ENCODE results near the gene CFAP299. TPM values are rescaled to one million over a fixed set of nuclear protein-coding genes. Genes with fewer than 3 reads are reported as not detected.

Gene CFAP299
- total RNA-seq, 1 experiment from 2014 or later = not detected

GRCh38 chr4:80306260-80306659 lies 29.3 kb upstream of the CFAP299 start:
- no peak for DNase-seq (ENCODE audit: low spot score)
- H3K4me3 ChIP-seq (ENCODE audit: low read depth, low read length, poor library complexity, severe bottlenecking) = no peak overlapping the region
- H3K27ac ChIP-seq (ENCODE audit: low read depth, low read length, poor library complexity, severe bottlenecking) = no peak overlapping the region
- no TSS peak for BruUV-seq (replicated peaks)
- TF ChIP-seq CTCF (conservative IDR thresholded peaks at IDR 0.05; ENCODE audit: low read depth, low read length) (no peak), EZH2 (IDR thresholded peaks at IDR 0.05; ENCODE audit: borderline replicate concordance, low read depth, low read length, poor library complexity, severe bottlenecking) (no peak)
- H3K4me1 ChIP-seq (ENCODE audit: insufficient read depth, low read length, poor library complexity, severe bottlenecking) = peaks cover 4% of the 10 kb centered on the region
- ChIA-PET CTCF (no interaction called here), POLR2A (ENCODE audit: low non-redundant PET) (no interaction called here)
- H3K36me3 ChIP-seq (ENCODE audit: insufficient read depth, low read length, poor library complexity, severe bottlenecking) = no peaks in the 10 kb centered on the region
- intact Hi-C loops (cut with micrococcal nuclease; ENCODE audit: unreplicated experiment) = no loop called here
- no peaks in the 10 kb centered on the region for H3K9me3 ChIP-seq (ENCODE audit: low read depth, low read length, poor library complexity, severe bottlenecking)
- H3K27me3 ChIP-seq (replicated peaks; ENCODE audit: insufficient read depth, low read depth, low read length, poor library complexity) = peaks cover 62% of the 10 kb centered on the region

- DNase-seq (ENCODE audit: low spot score) = peak; percentile 74
- POLR2A ChIA-PET (ENCODE audit: low non-redundant PET) = no interaction called here
- Histone ChIP-seq H3K36me3 (ENCODE audit: insufficient read depth, low read length, poor library complexity, severe bottlenecking) (no peaks in the 10 kb centered on the region), H3K27me3 (replicated peaks; ENCODE audit: insufficient read depth, low read depth, low read length, poor library complexity) (peaks cover 63% of the 10 kb centered on the region), H3K27ac (ENCODE audit: low read depth, low read length, poor library complexity, severe bottlenecking) (no peak overlapping the region), H3K9me3 (ENCODE audit: low read depth, low read length, poor library complexity, severe bottlenecking) (no peaks in the 10 kb centered on the region), H3K4me3 (ENCODE audit: low read depth, low read length, poor library complexity, severe bottlenecking) (no peak overlapping the region), H3K4me1 (ENCODE audit: insufficient read depth, low read length, poor library complexity, severe bottlenecking) (peaks cover 4% of the 10 kb centered on the region)
- no TSS peak for BruUV-seq (replicated peaks)
- intact Hi-C loops (cut with micrococcal nuclease; ENCODE audit: unreplicated experiment) = no loop called here
- TF ChIP-seq EZH2 (IDR thresholded peaks at IDR 0.05; ENCODE audit: borderline replicate concordance, low read depth, low read length, poor library complexity, severe bottlenecking) (no peak), CTCF (conservative IDR thresholded peaks at IDR 0.05; ENCODE audit: low read depth, low read length) (no peak)
- CTCF ChIA-PET = no interaction called here
Measured at GRCh38 chr4:80307183-80307735, 28.3 kb upstream of the CFAP299 start.

- CTCF ChIA-PET = no interaction called here
- Histone ChIP-seq H3K4me1 (ENCODE audit: insufficient read depth, low read length, poor library complexity, severe bottlenecking) (peaks cover 4% of the 10 kb centered on the region), H3K9me3 (ENCODE audit: low read depth, low read length, poor library complexity, severe bottlenecking) (no peaks in the 10 kb centered on the region), H3K36me3 (ENCODE audit: insufficient read depth, low read length, poor library complexity, severe bottlenecking) (no peaks in the 10 kb centered on the region), H3K27me3 (replicated peaks; ENCODE audit: insufficient read depth, low read depth, low read length, poor library complexity) (peaks cover 64% of the 10 kb centered on the region), H3K27ac (ENCODE audit: low read depth, low read length, poor library complexity, severe bottlenecking) (no peak overlapping the region), H3K4me3 (ENCODE audit: low read depth, low read length, poor library complexity, severe bottlenecking) (no peak overlapping the region)
- intact Hi-C loops (cut with micrococcal nuclease; ENCODE audit: unreplicated experiment) = no loop called here
- POLR2A ChIA-PET (ENCODE audit: low non-redundant PET) = no interaction called here
- no TSS peak for BruUV-seq (replicated peaks)
- no peak for TF ChIP-seq EZH2 (IDR thresholded peaks at IDR 0.05; ENCODE audit: borderline replicate concordance, low read depth, low read length, poor library complexity, severe bottlenecking)
- TF ChIP-seq CTCF (conservative IDR thresholded peaks at IDR 0.05; ENCODE audit: low read depth, low read length) = no peak
- peak; percentile 14 for DNase-seq (ENCODE audit: low spot score)
Measured at GRCh38 chr4:80307774-80308465, 27.6 kb upstream of the CFAP299 start.
